Measurements from ENCODE around the gene RTEL1.
A peak's percentile ranks its signal among the peaks of the same experiment; 100 is the strongest.
"Not testable (repeated sequence)": the region's sequence is repeated elsewhere in the genome, so short reads cannot be mapped to it uniquely, and the experiment has no call there.

RTEL1 gene

GRCh38 chr20:63645218-63645617, 12.9 kb upstream of the RTEL1 start:
- no peak overlapping the region for H3K4ac ChIP-seq (ENCODE audit: low read depth, low read length)
- no peak overlapping the region for H4K8ac ChIP-seq (ENCODE audit: low read depth, low read length)
- peaks cover 4% of the 10 kb centered on the region for H3K79me1 ChIP-seq (ENCODE audit: low read length)
- no peak overlapping the region for H2BK12ac ChIP-seq (ENCODE audit: low read length)
- no peak overlapping the region for H2AFZ ChIP-seq (ENCODE audit: insufficient read depth, low read length, poor library complexity)
- H2BK5ac ChIP-seq (ENCODE audit: low read depth, low read length, poor library complexity): no peak overlapping the region
- H3K9ac ChIP-seq (ENCODE audit: low read length): no peak overlapping the region
- H3K4me1 ChIP-seq (ENCODE audit: control insufficient read depth in 1 of 2, insufficient read depth in 2 of 2, low read length in 2 of 2): peaks cover 5 to 16% of the 10 kb centered on the region in 2 experiments
- no CpG with 5 or more reads among the region's 4 CpGs for WGBS (ENCODE audit: extremely low coverage, insufficient coverage, insufficient read length)
- H4K12ac ChIP-seq (ENCODE audit: low read depth, low read length): no peak overlapping the region
- no peak overlapping the region for H3K23ac ChIP-seq (ENCODE audit: low read length)
- H2BK120ac ChIP-seq (ENCODE audit: insufficient read depth, low read length, poor library complexity): no peak overlapping the region
- no peak overlapping the region for H3K18ac ChIP-seq (ENCODE audit: low read length)
- H3K4me3 ChIP-seq (ENCODE audit: low read depth, low read length): no peak overlapping the region
- no peak overlapping the region for H4K91ac ChIP-seq (ENCODE audit: low read depth, low read length)
- no peak overlapping the region for H3K27ac ChIP-seq (ENCODE audit: low read depth, low read length)
- H3K27me3 ChIP-seq (ENCODE audit: insufficient read depth, low read length): no peaks in the 10 kb centered on the region
- no peaks in the 10 kb centered on the region for H3K9me3 ChIP-seq (ENCODE audit: insufficient read depth, low read depth, low read length)
- no peaks in the 10 kb centered on the region for H3K79me2 ChIP-seq (ENCODE audit: control insufficient read depth, insufficient read depth, low read length, poor library complexity)
- no peaks in the 10 kb centered on the region for H3K36me3 ChIP-seq (ENCODE audit: control insufficient read depth in 1 of 2, insufficient read depth in 2 of 2, low read length in 2 of 2)
- H3K4me2 ChIP-seq (ENCODE audit: low read length): no peak overlapping the region
- H3K14ac ChIP-seq (ENCODE audit: low read length): no peak overlapping the region
- H2AK5ac ChIP-seq (ENCODE audit: low read length): no peak overlapping the region
- no peak for DNase-seq

- H3K14ac ChIP-seq (ENCODE audit: low read length): no peak overlapping the region
- no peak overlapping the region for H4K91ac ChIP-seq (ENCODE audit: low read depth, low read length)
- DNase-seq: no peak
- no peak overlapping the region for H3K18ac ChIP-seq (ENCODE audit: low read length)
- no peak overlapping the region for H2BK120ac ChIP-seq (ENCODE audit: insufficient read depth, low read length, poor library complexity)
- no peak overlapping the region for H2AK5ac ChIP-seq (ENCODE audit: low read length)
- H3K27me3 ChIP-seq (ENCODE audit: insufficient read depth, low read length): peaks cover 11% of the 10 kb centered on the region
- H2BK5ac ChIP-seq (ENCODE audit: low read depth, low read length, poor library complexity): no peak overlapping the region
- H3K23ac ChIP-seq (ENCODE audit: low read length): no peak overlapping the region
- H3K4me2 ChIP-seq (ENCODE audit: low read length): no peak overlapping the region
- H3K36me3 ChIP-seq (ENCODE audit: control insufficient read depth in 1 of 2, insufficient read depth in 2 of 2, low read length in 2 of 2): no peaks in the 10 kb centered on the region
- no peak overlapping the region for H2AFZ ChIP-seq (ENCODE audit: insufficient read depth, low read length, poor library complexity)
- no peaks in the 10 kb centered on the region for H3K79me2 ChIP-seq (ENCODE audit: control insufficient read depth, insufficient read depth, low read length, poor library complexity)
- no peaks in the 10 kb centered on the region for H3K9me3 ChIP-seq (ENCODE audit: insufficient read depth, low read depth, low read length)
- no peak overlapping the region for H3K27ac ChIP-seq (ENCODE audit: low read depth, low read length)
- no peak overlapping the region for H3K4ac ChIP-seq (ENCODE audit: low read depth, low read length)
- no peak overlapping the region for H4K12ac ChIP-seq (ENCODE audit: low read depth, low read length)
- no CpG with 5 or more reads among the region's 6 CpGs for WGBS (ENCODE audit: extremely low coverage, insufficient coverage, insufficient read length)
- no peak overlapping the region for H2BK12ac ChIP-seq (ENCODE audit: low read length)
- H3K9ac ChIP-seq (ENCODE audit: low read length): no peak overlapping the region
- H3K4me1 ChIP-seq (ENCODE audit: control insufficient read depth in 1 of 2, insufficient read depth in 2 of 2, low read length in 2 of 2): peaks cover 10 to 13% of the 10 kb centered on the region in 2 experiments
- no peak overlapping the region for H4K8ac ChIP-seq (ENCODE audit: low read depth, low read length)
- no peak overlapping the region for H3K4me3 ChIP-seq (ENCODE audit: low read depth, low read length)
- H3K79me1 ChIP-seq (ENCODE audit: low read length): no peaks in the 10 kb centered on the region
These were observed 9.9 kb upstream of the RTEL1 start for GRCh38 chr20:63648190-63648589.

GRCh38 chr20:63648895-63649589, 9.1 kb upstream of the RTEL1 start:
- Histone ChIP-seq H3K4ac (ENCODE audit: low read depth, low read length) (no peak overlapping the region), H4K91ac (ENCODE audit: low read depth, low read length) (no peak overlapping the region), H2BK12ac (ENCODE audit: low read length) (no peak overlapping the region), H3K18ac (ENCODE audit: low read length) (no peak overlapping the region), H3K79me1 (ENCODE audit: low read length) (no peaks in the 10 kb centered on the region), H2BK120ac (ENCODE audit: insufficient read depth, low read length, poor library complexity) (no peak overlapping the region), H3K9me3 (ENCODE audit: insufficient read depth, low read depth, low read length) (no peaks in the 10 kb centered on the region), H3K4me3 (ENCODE audit: low read depth, low read length) (peak overlapping the region; percentile 9), H3K27ac (ENCODE audit: low read depth, low read length) (no peak overlapping the region), H3K4me1 (ENCODE audit: control insufficient read depth in 1 of 2, insufficient read depth in 2 of 2, low read length in 2 of 2) (peaks cover 14 to 18% of the 10 kb centered on the region in 2 experiments), H2AFZ (ENCODE audit: insufficient read depth, low read length, poor library complexity) (no peak overlapping the region), H3K9ac (ENCODE audit: low read length) (no peak overlapping the region), H2AK5ac (ENCODE audit: low read length) (no peak overlapping the region), H3K14ac (ENCODE audit: low read length) (no peak overlapping the region), H4K12ac (ENCODE audit: low read depth, low read length) (no peak overlapping the region), H3K23ac (ENCODE audit: low read length) (no peak overlapping the region), H3K27me3 (ENCODE audit: insufficient read depth, low read length) (peaks cover 11% of the 10 kb centered on the region), H3K4me2 (ENCODE audit: low read length) (no peak overlapping the region), H2BK5ac (ENCODE audit: low read depth, low read length, poor library complexity) (no peak overlapping the region), H3K79me2 (ENCODE audit: control insufficient read depth, insufficient read depth, low read length, poor library complexity) (no peaks in the 10 kb centered on the region), H3K36me3 (ENCODE audit: control insufficient read depth in 1 of 2, insufficient read depth in 2 of 2, low read length in 2 of 2) (no peaks in the 10 kb centered on the region), H4K8ac (ENCODE audit: low read depth, low read length) (no peak overlapping the region)
- DNase-seq: no peak
- WGBS (ENCODE audit: extremely low coverage, insufficient coverage, insufficient read length): no CpG with 5 or more reads among the region's 11 CpGs

- H3K23ac ChIP-seq (ENCODE audit: low read length); H4K91ac ChIP-seq (ENCODE audit: low read depth, low read length); H3K9ac ChIP-seq (ENCODE audit: low read length); H3K4ac ChIP-seq (ENCODE audit: low read depth, low read length); H3K36me3 ChIP-seq (ENCODE audit: control insufficient read depth in 1 of 2, insufficient read depth in 2 of 2, low read length in 2 of 2); H2AK5ac ChIP-seq (ENCODE audit: low read length); H3K79me1 ChIP-seq (ENCODE audit: low read length); H2BK5ac ChIP-seq (ENCODE audit: low read depth, low read length, poor library complexity); H4K12ac ChIP-seq (ENCODE audit: low read depth, low read length); H3K18ac ChIP-seq (ENCODE audit: low read length); H3K27ac ChIP-seq (ENCODE audit: low read depth, low read length); H2BK120ac ChIP-seq (ENCODE audit: insufficient read depth, low read length, poor library complexity); H3K4me2 ChIP-seq (ENCODE audit: low read length); H3K14ac ChIP-seq (ENCODE audit: low read length); H2BK12ac ChIP-seq (ENCODE audit: low read length); H3K9me3 ChIP-seq (ENCODE audit: insufficient read depth, low read depth, low read length); H2AFZ ChIP-seq (ENCODE audit: insufficient read depth, low read length, poor library complexity); H3K79me2 ChIP-seq (ENCODE audit: control insufficient read depth, insufficient read depth, low read length, poor library complexity); H3K4me3 ChIP-seq (ENCODE audit: low read depth, low read length); H4K8ac ChIP-seq (ENCODE audit: low read depth, low read length); DNase-seq: not testable (repeated sequence)
- Histone ChIP-seq H3K4me1 (ENCODE audit: control insufficient read depth in 1 of 2, insufficient read depth in 2 of 2, low read length in 2 of 2) (peaks cover 14 to 20% of the 10 kb centered on the region in 2 experiments), H3K27me3 (ENCODE audit: insufficient read depth, low read length) (peaks cover 11% of the 10 kb centered on the region)
- no CpG with 5 or more reads among the region's 25 CpGs for WGBS (ENCODE audit: extremely low coverage, insufficient coverage, insufficient read length)
These were observed 7.6 kb upstream of the RTEL1 start for GRCh38 chr20:63650486-63650885.

Measured in trophoblast cell (in vitro differentiated cells and primary cell).